GM23248 (cell line): Measurements from ENCODE around the gene TCAF1. TPM values are rescaled to one million over a fixed set of nuclear protein-coding genes. Genes with fewer than 3 reads are reported as not detected.

Source experiments
- DNase-seq: peaks from one replicate; pipeline ENCODE4 v3.0.0-alpha.2; 2015
- H2AFZ ChIP-seq: fragments of 200-600 bp; sonication (generic); 2 replicates; pipeline ENCODE4 v1.6.1; 2016; ENCODE audit warnings: antibody characterized with exemption
- H3F3A ChIP-seq: fragments of 200-600 bp; sonication (generic); 2 replicates; pipeline ENCODE4 v1.6.1; 2016; ENCODE audit warnings: mild to moderate bottlenecking, antibody characterized with exemption, mixed run types; ENCODE audit not compliant: insufficient read depth
- H3K27ac ChIP-seq: fragments of 200-600 bp; sonication (generic); 2 replicates; pipeline ENCODE4 v1.5.1; 2016; ENCODE audit warnings: mild to moderate bottlenecking
- H3K27me3 ChIP-seq: fragments of 200-600 bp; sonication (generic); replicated peaks from 2 replicates; pipeline ENCODE4 v1.6.1; 2016; ENCODE audit warnings: mild to moderate bottlenecking; ENCODE audit not compliant: insufficient read depth
- H3K36me3 ChIP-seq: fragments of 200-600 bp; sonication (generic); 2 replicates; pipeline ENCODE4 v1.6.1; 2016; ENCODE audit warnings: low read depth, mild to moderate bottlenecking
- H3K4me1 ChIP-seq: fragments of 200-600 bp; sonication (generic); 2 replicates; pipeline ENCODE4 v1.6.1; 2016; ENCODE audit warnings: mild to moderate bottlenecking; ENCODE audit not compliant: insufficient read depth
- H3K4me2 ChIP-seq: fragments of 200-600 bp; sonication (generic); one replicate; pipeline ENCODE4 v1.6.1; 2016; ENCODE audit warnings: mild to moderate bottlenecking; ENCODE audit not compliant: unreplicated experiment
- H3K4me3 ChIP-seq: fragments of 200-600 bp; sonication (generic); 2 replicates; pipeline ENCODE4 v1.5.1; 2016; ENCODE audit warnings: mild to moderate bottlenecking
- H3K79me2 ChIP-seq: fragments of 200-600 bp; sonication (generic); 2 replicates; pipeline ENCODE4 v1.6.1; 2016; ENCODE audit warnings: mild to moderate bottlenecking; ENCODE audit not compliant: insufficient read depth
- H3K9ac ChIP-seq: fragments of 200-600 bp; sonication (generic); 2 replicates; pipeline ENCODE4 v1.6.1; 2016; ENCODE audit warnings: mild to moderate bottlenecking
- H3K9me2 ChIP-seq: fragments of 200-600 bp; sonication (generic); 2 replicates; pipeline ENCODE4 v1.6.1; 2016; ENCODE audit warnings: mixed run types, mild to moderate bottlenecking, moderate library complexity; ENCODE audit not compliant: insufficient read depth
- H3K9me3 ChIP-seq: fragments of 200-600 bp; sonication (generic); one replicate; pipeline ENCODE4 v1.6.1; 2017; ENCODE audit warnings: low read depth
- H4K20me1 ChIP-seq: fragments of 200-600 bp; sonication (generic); 2 replicates; pipeline ENCODE4 v1.6.0; 2016; ENCODE audit not compliant: insufficient read depth
- EZH2 ChIP-seq: fragments of 200-600 bp; sonication (generic); IDR thresholded peaks from 2 replicates; pipeline ENCODE4 v1.6.1; 2018; ENCODE audit warnings: antibody characterized with exemption, mild to moderate bottlenecking; ENCODE audit not compliant: insufficient read depth, poor library complexity, severe bottlenecking
- EZH2phosphoT487 ChIP-seq: fragments of 200-600 bp; sonication (generic); IDR thresholded peaks from 2 replicates; pipeline ENCODE4 v1.6.1; 2018; ENCODE audit warnings: antibody characterized with exemption, moderate library complexity, mild to moderate bottlenecking, low read depth; ENCODE audit not compliant: insufficient read depth
- WGBS, 2 experiments: methylation state at CpG; one replicate each; pipeline ENCODE4 v1.1.6; 2015 to 2017; ENCODE audit warnings: low lambda C conversion rate in 2 of 2, low coverage in 1 of 2; ENCODE audit errors: missing lambda C conversion rate in 2 of 2; 5-methylcytosine and 5-hydroxymethylcytosine counted together
- in situ Hi-C: fragments of 300-500 bp; cut with MboI; formaldehyde crosslinking; loops from 2 replicates; pipeline ENCODE4 v1.15.0; 2020
- polyA plus RNA-seq: library from polyadenylated mRNA; unstranded; fragments of >200 nt; fragmentation: Nextera tagmentation; extraction: Ambion mirVana; gene quantifications from 2 replicates; pipeline ENCODE4 v1.2.1, GENCODE V29; 2016
- total RNA-seq: library from RNA; depleted of rRNA; stranded (reverse); fragments of >200 nt; shearing (Covaris generic); gene quantifications from 2 replicates; pipeline ENCODE4 v1.2.3, GENCODE V29; 2014

The TCAF1 gene
- total and polyA plus RNA-seq, 2 experiments from 2014 or later: 46.5 to 82.9 TPM

DNA sequence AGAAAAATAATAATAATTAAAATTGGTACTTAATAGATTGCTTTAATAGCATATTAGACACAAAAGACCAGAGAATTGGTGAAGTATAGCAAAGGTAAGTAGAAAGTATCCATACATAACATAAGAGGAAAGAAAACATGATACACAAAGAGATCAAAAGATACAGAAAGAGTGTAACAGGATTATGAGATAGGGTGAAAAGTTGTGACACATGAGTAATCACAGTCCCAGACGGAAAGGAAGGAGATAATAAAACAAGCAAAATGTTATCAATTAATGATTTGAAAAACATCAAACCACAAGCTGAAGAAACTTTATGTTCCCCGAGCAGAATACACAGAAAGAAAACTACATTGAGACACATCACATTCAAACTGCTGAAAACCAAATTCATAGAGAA lies 10.5 kb downstream of the TCAF1 start:
- H3F3A ChIP-seq: peaks cover 5% of the 10 kb centered on the region; the same call in 1 of the 2 replicates
- no peak overlapping the region for H3K27ac ChIP-seq
- in situ Hi-C loops: no loop called here
- peaks cover 100% of the 10 kb centered on the region for H3K79me2 ChIP-seq
- H3K36me3 ChIP-seq: peaks cover 9% of the 10 kb centered on the region; the same call in 1 of the 2 replicates
- no peak overlapping the region for H2AFZ ChIP-seq
- H3K9ac ChIP-seq: no peak overlapping the region
- no peak for DNase-seq
- no peak overlapping the region for H3K4me3 ChIP-seq
- H4K20me1 ChIP-seq: peaks cover 5% of the 10 kb centered on the region; the same call in 1 of the 2 replicates
- H3K27me3 ChIP-seq: no peaks in the 10 kb centered on the region
- peaks cover 5% of the 10 kb centered on the region; the same call in 1 of the 2 replicates for H3K4me1 ChIP-seq
- H3K9me3 ChIP-seq: no peaks in the 10 kb centered on the region
- H3K4me2 ChIP-seq: no peak overlapping the region
- 83 to 90% methylated on average over 2 of the region's 2 CpGs for WGBS, 2 experiments
- no peaks in the 10 kb centered on the region for H3K9me2 ChIP-seq
- no peak for TF ChIP-seq EZH2phosphoT487
- TF ChIP-seq EZH2: no peak

- Histone ChIP-seq H3K27ac (no peak overlapping the region), H4K20me1 (peaks cover 5% of the 10 kb centered on the region; the same call in 1 of the 2 replicates), H3K79me2 (peaks cover 99% of the 10 kb centered on the region), H3K4me3 (no peak overlapping the region), H3K4me1 (no peaks in the 10 kb centered on the region), H3K27me3 (no peaks in the 10 kb centered on the region), H3K9me3 (no peaks in the 10 kb centered on the region), H3K9ac (no peak overlapping the region), H3K9me2 (no peaks in the 10 kb centered on the region), H2AFZ (no peak overlapping the region), H3F3A (peaks cover 5% of the 10 kb centered on the region; the same call in 1 of the 2 replicates), H3K4me2 (no peak overlapping the region), H3K36me3 (peaks cover 9% of the 10 kb centered on the region; the same call in 1 of the 2 replicates)
- no peak for TF ChIP-seq EZH2phosphoT487
- TF ChIP-seq EZH2: no peak
- WGBS, 2 experiments: 98 to 100% methylated on average over 2 of the region's 2 CpGs
- in situ Hi-C loops: no loop called here
- no peak for DNase-seq
These were observed 11.4 kb downstream of the TCAF1 start for GRCh38 chr7:143890558-143890957.

DNA sequence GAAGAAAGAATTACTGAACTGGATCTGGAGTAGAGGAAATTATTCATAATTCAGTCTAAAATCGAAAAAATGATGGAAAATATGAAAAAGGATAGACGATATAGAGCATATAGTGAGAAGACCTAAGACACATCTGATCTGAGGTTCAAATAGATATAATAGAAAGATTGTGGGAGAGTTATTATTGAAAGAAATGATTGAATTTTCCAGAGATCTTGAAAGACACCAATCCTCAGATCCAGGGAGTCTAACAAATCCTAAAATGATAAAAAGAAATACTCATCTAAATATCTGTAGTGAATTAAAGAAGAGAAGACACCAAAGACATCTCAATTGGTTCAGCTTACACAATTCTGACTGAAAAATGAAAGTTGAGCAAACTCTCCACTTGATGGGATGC lies 12.9 kb downstream of the TCAF1 start:
- Histone ChIP-seq H3F3A (peaks cover 5% of the 10 kb centered on the region; the same call in 1 of the 2 replicates), H3K9me3 (no peaks in the 10 kb centered on the region), H3K9me2 (no peaks in the 10 kb centered on the region), H3K4me1 (no peaks in the 10 kb centered on the region), H3K4me3 (no peak overlapping the region), H3K4me2 (no peak overlapping the region), H3K9ac (no peak overlapping the region), H3K79me2 (peaks cover 98% of the 10 kb centered on the region), H4K20me1 (peaks cover 5% of the 10 kb centered on the region; the same call in 1 of the 2 replicates), H2AFZ (no peak overlapping the region), H3K36me3 (peaks cover 9% of the 10 kb centered on the region; the same call in 1 of the 2 replicates), H3K27me3 (no peaks in the 10 kb centered on the region), H3K27ac (no peak overlapping the region)
- in situ Hi-C loops: loop anchor here (10.0 kb wide), 1 partner anchor 116 kb away; the partner anchor contains the start of gene OR6B1
- 98 to 100% methylated on average over 2 of the region's 2 CpGs for WGBS, 2 experiments
- no peak for DNase-seq
- no peak for TF ChIP-seq EZH2phosphoT487
- no peak for TF ChIP-seq EZH2

GRCh38 chr7:143886826-143887477 lies 15.0 kb downstream of the TCAF1 start:
- TF ChIP-seq EZH2 (no peak), EZH2phosphoT487 (no peak)
- Histone ChIP-seq H3K9me2 (no peaks in the 10 kb centered on the region), H3K79me2 (peaks cover 86% of the 10 kb centered on the region), H2AFZ (no peak overlapping the region), H3K4me3 (no peak overlapping the region), H4K20me1 (peaks cover 5% of the 10 kb centered on the region; the same call in 1 of the 2 replicates), H3K27me3 (no peaks in the 10 kb centered on the region), H3K36me3 (peaks cover 9% of the 10 kb centered on the region; the same call in 1 of the 2 replicates), H3K27ac (no peak overlapping the region), H3K4me2 (no peak overlapping the region), H3K9me3 (no peaks in the 10 kb centered on the region), H3F3A (peaks cover 5% of the 10 kb centered on the region; the same call in 1 of the 2 replicates), H3K9ac (no peak overlapping the region), H3K4me1 (0 out of 2 replicates have a peak, but pooled peaks cover 3% of the 10 kb centered on the region)
- 91 to 95% methylated on average over 6 of the region's 6 CpGs for WGBS, 2 experiments
- no peak for DNase-seq
- in situ Hi-C loops: loop anchor here (10.0 kb wide), 1 partner anchor 118 kb away; the partner anchor contains the start of gene OR6B1
